PC-3 (cell line): ENCODE data around the gene RPS18. TPM values are rescaled to one million over a fixed set of nuclear protein-coding genes. Genes with fewer than 3 reads are reported as not detected.

Source experiments
- ATAC-seq: fragments of 200-7000 bp; cut with Tn5 transposase; 2 replicates; pipeline ENCODE4 v1.9.1; 2020; ENCODE audit warnings: mild to moderate bottlenecking, moderate library complexity
- BruUV-seq: library from RNA; stranded (reverse); fragments of 400-500 nt; replicated peaks from 2 replicates; lab custom pipeline; 2021; lab: Mats Ljungman, UMichigan
- CTCF ChIA-PET: fragments of 300-600 bp; sonication (Branson Sonifier 250); formaldehyde crosslinking; loops from one replicate; lab custom pipeline; 2022; ENCODE audit warnings: antibody characterized with exemption; lab: Charles Lee
- POLR2A ChIA-PET: fragments of 300-600 bp; sonication (Branson Sonifier 250); formaldehyde crosslinking; loops from one replicate; lab custom pipeline; 2022; ENCODE audit warnings: antibody characterized with exemption; ENCODE audit not compliant: unreplicated experiment; lab: Charles Lee
- DNase-seq: peaks from one replicate; pipeline ENCODE4 v3.0.0-alpha.2; 2015
- H2AFZ ChIP-seq: fragments of 300-600 bp; sonication (generic); 2 replicates; pipeline ENCODE4 v1.6.0; 2016; ENCODE audit warnings: antibody characterized with exemption, low read length
- H3F3A ChIP-seq: fragments of 300-600 bp; sonication (generic); one replicate; pipeline ENCODE4 v1.6.0; 2017; ENCODE audit warnings: antibody characterized with exemption, low read length, control low read depth, mild to moderate bottlenecking; ENCODE audit not compliant: unreplicated experiment
- H3K27ac ChIP-seq: fragments of 300-600 bp; sonication (generic); 2 replicates; pipeline ENCODE4 v1.5.1; 2016; ENCODE audit warnings: mild to moderate bottlenecking, low read length
- H3K27me3 ChIP-seq: fragments of 300-600 bp; sonication (generic); 2 replicates; pipeline ENCODE4 v1.6.1; 2016; ENCODE audit warnings: low read length, mixed read lengths
- H3K36me3 ChIP-seq: fragments of 300-600 bp; sonication (generic); 2 replicates; pipeline ENCODE4 v1.6.1; 2016; ENCODE audit warnings: low read depth, mixed run types, low read length, mixed read lengths
- H3K4me1 ChIP-seq: fragments of 300-600 bp; sonication (generic); 2 replicates; pipeline ENCODE4 v1.5.1; 2016; ENCODE audit warnings: low read length; ENCODE audit not compliant: insufficient read depth
- H3K4me2 ChIP-seq: fragments of 300-600 bp; sonication (generic); 2 replicates; pipeline ENCODE4 v1.6.0; 2016; ENCODE audit warnings: low read length
- H3K4me3 ChIP-seq: fragments of 300-600 bp; sonication (generic); 2 replicates; pipeline ENCODE4 v1.5.1; 2016; ENCODE audit warnings: mild to moderate bottlenecking, low read length, mixed read lengths
- H3K79me2 ChIP-seq: fragments of 300-600 bp; sonication (generic); 2 replicates; pipeline ENCODE4 v1.6.1; 2017; ENCODE audit warnings: low read length, mixed read lengths
- H3K9ac ChIP-seq: fragments of 300-600 bp; sonication (generic); 2 replicates; pipeline ENCODE4 v1.6.0; 2016; ENCODE audit warnings: mild to moderate bottlenecking, low read length
- H3K9me2 ChIP-seq: fragments of 300-600 bp; sonication (generic); replicated peaks from 2 replicates; pipeline ENCODE4 v1.6.1; 2016; ENCODE audit warnings: mixed run types, low read length, mixed read lengths
- H3K9me3 ChIP-seq: fragments of 300-600 bp; sonication (generic); 2 replicates; pipeline ENCODE4 v1.6.1; 2016; ENCODE audit warnings: low read length, mixed read lengths
- H4K20me1 ChIP-seq: fragments of 300-600 bp; sonication (generic); 2 replicates; pipeline ENCODE4 v1.6.1; 2016; ENCODE audit warnings: low read length, mixed read lengths
- EZH2 ChIP-seq: fragments of 300-600 bp; sonication (generic); IDR thresholded peaks from one replicate; pipeline ENCODE4 v1.6.1; 2017; ENCODE audit warnings: antibody characterized with exemption, mild to moderate bottlenecking, low read length; ENCODE audit not compliant: unreplicated experiment
- EZH2phosphoT487 ChIP-seq: fragments of 300-600 bp; sonication (generic); IDR thresholded peaks from 2 replicates; pipeline ENCODE4 v1.6.1; 2018; ENCODE audit warnings: mild to moderate bottlenecking, antibody characterized with exemption, low read length, borderline replicate concordance
- intact Hi-C: fragments of 100-400 bp; cut with micrococcal nuclease; formaldehyde crosslinking; loops from 2 replicates; pipeline ENCODE4 v1.9.0; 2023
- total RNA-seq: library from RNA; depleted of rRNA; stranded (reverse); fragments of >200 nt; gene quantifications from 2 replicates; pipeline ENCODE4 v1.2.3, GENCODE V29; 2014
- TF ChIP-seq, protein P1 (sequence below): fragments of 300-600 bp; sonication (generic); conservative IDR thresholded peaks from 2 replicates; pipeline ENCODE4 v1.5.1; 2017; ENCODE audit warnings: antibody characterized with exemption, low read depth, mild to moderate bottlenecking, low read length

RPS18 gene
- total RNA-seq, 1 experiment from 2014 or later: 3,161 TPM

DNA sequence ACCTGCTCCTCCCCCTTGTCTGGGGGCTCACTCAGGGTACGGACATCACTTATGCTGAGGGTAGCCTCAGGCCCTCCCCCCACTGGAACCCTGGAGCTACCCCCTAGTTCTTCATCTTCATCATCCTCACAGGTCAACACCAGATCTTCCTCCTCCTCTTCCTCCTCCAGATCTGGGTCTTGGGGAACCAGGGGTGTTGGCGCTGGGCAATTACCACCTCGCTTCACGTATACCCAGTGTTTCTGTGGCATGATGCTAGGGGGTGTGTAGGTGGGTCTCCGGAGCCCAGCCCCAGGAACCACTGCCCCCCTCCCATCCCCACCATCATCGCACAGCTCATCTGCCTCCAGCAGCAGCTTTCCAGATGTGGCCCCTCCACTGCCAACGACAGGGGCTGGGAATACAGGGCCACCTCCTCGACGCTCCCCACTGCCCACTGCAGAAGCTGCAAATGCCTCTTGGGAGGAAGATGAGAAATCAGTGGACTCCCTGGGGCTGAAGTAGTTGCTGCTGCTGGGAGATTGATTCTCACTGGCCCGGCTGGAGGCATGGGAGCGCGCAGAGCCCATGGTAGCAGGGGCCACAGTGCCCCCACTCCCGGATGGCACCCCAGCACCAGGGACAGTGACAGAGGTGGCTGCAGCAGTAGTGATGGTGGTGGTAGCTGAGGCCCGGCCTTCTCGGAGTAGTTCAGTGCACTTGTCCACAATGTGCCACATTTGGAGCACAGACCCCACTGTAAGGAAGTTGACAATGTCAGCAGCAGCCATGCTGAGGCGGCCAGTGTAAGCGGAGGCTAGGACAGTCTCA, 44.1 kb downstream of the RPS18 start:
- BruUV-seq: no TSS peak
- Histone ChIP-seq H3F3A (no peaks in the 10 kb centered on the region), H3K27ac (no peak overlapping the region), H3K36me3 (peaks cover 12% of the 10 kb centered on the region; the same call in 1 of the 2 replicates), H3K4me3 (no peak overlapping the region), H3K4me1 (peaks cover 47% of the 10 kb centered on the region), H3K4me2 (no peak overlapping the region), H3K27me3 (no peaks in the 10 kb centered on the region), H3K9me2 (no peaks in the 10 kb centered on the region), H3K79me2 (peaks cover 48% of the 10 kb centered on the region), H3K9me3 (no peaks in the 10 kb centered on the region), H2AFZ (no peak overlapping the region), H4K20me1 (peaks cover 6% of the 10 kb centered on the region; the same call in 1 of the 2 replicates), H3K9ac (no peak overlapping the region)
- ATAC-seq (no peak), DNase-seq (no peak)
- ChIA-PET CTCF (no interaction called here), POLR2A (no interaction called here)
- intact Hi-C loops: no loop called here
- TF ChIP-seq EZH2 (no peak), EZH2phosphoT487 (no peak)

DNA sequence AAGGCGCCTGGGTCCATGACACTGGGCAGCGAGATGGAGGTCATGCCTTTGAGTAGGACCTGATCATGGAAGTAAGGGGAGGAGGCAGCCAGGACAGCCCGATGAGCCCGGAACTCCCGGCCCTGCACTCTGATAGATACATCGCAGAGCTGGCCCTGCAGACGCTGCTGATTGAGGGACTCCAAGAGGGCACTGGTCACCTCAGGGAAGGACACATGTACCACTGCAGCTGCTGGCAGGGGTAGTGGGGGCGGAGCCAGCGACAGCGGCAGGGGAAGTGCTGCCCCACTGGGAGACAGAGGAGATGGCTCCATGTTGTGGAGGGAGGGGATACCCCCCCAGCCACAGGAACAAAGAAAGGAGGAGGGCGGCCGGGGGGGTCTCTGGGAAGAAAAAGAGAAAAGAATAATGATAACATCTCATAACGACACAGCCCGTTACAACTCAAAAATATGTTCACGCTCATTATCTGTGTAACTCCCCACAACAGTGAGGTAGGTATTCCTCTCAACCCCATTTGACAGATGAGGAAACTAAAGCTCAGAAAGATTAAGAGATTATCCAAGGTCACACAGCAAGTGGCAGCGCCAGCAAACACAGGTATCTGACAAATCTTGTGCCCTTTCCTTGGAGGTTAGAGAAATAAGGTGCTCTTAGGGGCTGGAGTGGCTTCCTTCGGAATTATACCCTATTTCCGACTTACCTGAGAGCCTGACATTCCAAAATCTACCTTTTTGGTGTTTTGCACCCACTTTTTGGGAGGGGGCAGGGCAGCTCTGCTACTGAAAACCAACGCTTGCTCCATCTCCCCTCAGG, 44.9 kb downstream of the RPS18 start:
- ChIA-PET POLR2A (interaction anchor here (0.6 to 0.9 kb wide), 4 partner anchors 32 to 1577 kb away, joined by 3 to 6 read pairs (median 4); partner anchors contain the start of gene MSH5), CTCF (no interaction called here)
- TF ChIP-seq, protein P1, sequence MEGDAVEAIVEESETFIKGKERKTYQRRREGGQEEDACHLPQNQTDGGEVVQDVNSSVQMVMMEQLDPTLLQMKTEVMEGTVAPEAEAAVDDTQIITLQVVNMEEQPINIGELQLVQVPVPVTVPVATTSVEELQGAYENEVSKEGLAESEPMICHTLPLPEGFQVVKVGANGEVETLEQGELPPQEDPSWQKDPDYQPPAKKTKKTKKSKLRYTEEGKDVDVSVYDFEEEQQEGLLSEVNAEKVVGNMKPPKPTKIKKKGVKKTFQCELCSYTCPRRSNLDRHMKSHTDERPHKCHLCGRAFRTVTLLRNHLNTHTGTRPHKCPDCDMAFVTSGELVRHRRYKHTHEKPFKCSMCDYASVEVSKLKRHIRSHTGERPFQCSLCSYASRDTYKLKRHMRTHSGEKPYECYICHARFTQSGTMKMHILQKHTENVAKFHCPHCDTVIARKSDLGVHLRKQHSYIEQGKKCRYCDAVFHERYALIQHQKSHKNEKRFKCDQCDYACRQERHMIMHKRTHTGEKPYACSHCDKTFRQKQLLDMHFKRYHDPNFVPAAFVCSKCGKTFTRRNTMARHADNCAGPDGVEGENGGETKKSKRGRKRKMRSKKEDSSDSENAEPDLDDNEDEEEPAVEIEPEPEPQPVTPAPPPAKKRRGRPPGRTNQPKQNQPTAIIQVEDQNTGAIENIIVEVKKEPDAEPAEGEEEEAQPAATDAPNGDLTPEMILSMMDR: no peak
- no peak for TF ChIP-seq EZH2phosphoT487
- TF ChIP-seq EZH2: no peak
- H3K27ac ChIP-seq: no peak overlapping the region
- H3K27me3 ChIP-seq: no peaks in the 10 kb centered on the region
- H2AFZ ChIP-seq: no peak overlapping the region
- H3K9ac ChIP-seq: no peak overlapping the region
- H3K36me3 ChIP-seq: peaks cover 12% of the 10 kb centered on the region; the same call in 1 of the 2 replicates
- H3K4me2 ChIP-seq: peak overlapping the region; percentile 56
- peaks cover 49% of the 10 kb centered on the region for H3K79me2 ChIP-seq
- H3K9me2 ChIP-seq: no peaks in the 10 kb centered on the region
- BruUV-seq: no TSS peak
- ATAC-seq (no peak), DNase-seq (no peak)
- H4K20me1 ChIP-seq: peaks cover 3% of the 10 kb centered on the region; the same call in 1 of the 2 replicates
- H3F3A ChIP-seq: no peaks in the 10 kb centered on the region
- peaks cover 53% of the 10 kb centered on the region for H3K4me1 ChIP-seq
- H3K4me3 ChIP-seq: peak overlapping the region; percentile 42; the same call in 1 of the 2 replicates
- H3K9me3 ChIP-seq: no peaks in the 10 kb centered on the region
- intact Hi-C loops: no loop called here

DNA sequence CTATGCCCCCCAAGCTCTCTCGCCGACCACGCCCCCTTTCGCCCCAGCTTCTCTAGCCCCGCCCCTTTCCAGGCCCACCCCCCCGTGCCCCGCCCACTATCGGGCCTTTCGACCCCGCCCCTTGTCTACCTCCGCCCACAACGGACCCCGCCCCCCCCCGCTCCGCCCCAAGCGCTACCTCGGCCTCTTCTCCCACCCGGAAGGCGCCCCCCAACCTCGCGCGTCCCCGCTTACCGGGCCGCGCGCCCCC, 45.5 kb downstream of the RPS18 start:
- no peak for TF ChIP-seq EZH2
- no peak for TF ChIP-seq EZH2phosphoT487
- TF ChIP-seq, protein P1: no peak
- ChIA-PET CTCF (interaction anchor here (0.7 to 1.1 kb wide), 3 partner anchors 18 to 109 kb away, joined by 5 to 18 read pairs (median 6); partner anchors contain the start of gene B3GALT4), POLR2A (interaction anchor here (0.6 to 1.0 kb wide), 8 partner anchors 18 to 1587 kb away, joined by 3 to 16 read pairs (median 4); partner anchors contain the start of genes HMGA1 and MSH5)
- no peaks in the 10 kb centered on the region for H3F3A ChIP-seq
- no peak overlapping the region for H2AFZ ChIP-seq
- no peaks in the 10 kb centered on the region for H4K20me1 ChIP-seq
- H3K9me2 ChIP-seq: no peaks in the 10 kb centered on the region
- peak overlapping the region; percentile 56 for H3K4me2 ChIP-seq
- peak overlapping the region; percentile 36; the same call in 1 of the 2 replicates for H3K9ac ChIP-seq
- peak overlapping the region; percentile 72; the same call in 1 of the 2 replicates for H3K4me3 ChIP-seq
- BruUV-seq: no TSS peak
- peak overlapping the region; percentile 57; the same call in 1 of the 2 replicates for H3K27ac ChIP-seq
- no peaks in the 10 kb centered on the region for H3K27me3 ChIP-seq
- peaks cover 12% of the 10 kb centered on the region; the same call in 1 of the 2 replicates for H3K36me3 ChIP-seq
- H3K9me3 ChIP-seq: no peaks in the 10 kb centered on the region
- intact Hi-C loops: no loop called here
- H3K4me1 ChIP-seq: peaks cover 54% of the 10 kb centered on the region
- no peak for DNase-seq
- H3K79me2 ChIP-seq: peaks cover 49% of the 10 kb centered on the region
- no peak for ATAC-seq
